GM23338 (cell line): ENCODE results near the gene RRBP1. TPM values are rescaled to one million over a fixed set of nuclear protein-coding genes. Genes with fewer than 3 reads are reported as not detected.

Source experiments
- ATAC-seq: fragments of 200-7000 bp; cut with Tn5 transposase; 3 replicates; pipeline ENCODE4 v1.9.1; 2020
- DNase-seq: peaks from one replicate; pipeline ENCODE4 v3.0.0-alpha.2; 2015; ENCODE audit warnings: low spot score
- H2AFZ ChIP-seq: fragments of 200-600 bp; sonication (generic); 2 replicates; pipeline ENCODE4 v1.8.0; 2016; ENCODE audit warnings: antibody characterized with exemption, mild to moderate bottlenecking, moderate library complexity
- H3F3A ChIP-seq: fragments of 200-600 bp; sonication (generic); replicated peaks from 2 replicates; pipeline ENCODE4 v1.8.0; 2017; ENCODE audit warnings: antibody characterized with exemption, mixed run types, low read depth
- H3K27ac ChIP-seq: fragments of 200-600 bp; sonication (generic); 2 replicates; pipeline ENCODE4 v1.6.1; 2016; ENCODE audit warnings: low read depth
- H3K27me3 ChIP-seq: fragments of 200-600 bp; sonication (generic); 2 replicates; pipeline ENCODE4 v1.8.0; 2016; ENCODE audit warnings: mild to moderate bottlenecking, mixed run types, moderate library complexity; ENCODE audit not compliant: insufficient read depth
- H3K36me3 ChIP-seq: fragments of 200-600 bp; sonication (generic); 2 replicates; pipeline ENCODE4 v1.8.0; 2016; ENCODE audit warnings: mild to moderate bottlenecking; ENCODE audit not compliant: insufficient read depth
- H3K4me1 ChIP-seq: fragments of 200-600 bp; sonication (generic); 2 replicates; pipeline ENCODE4 v1.8.0; 2016; ENCODE audit warnings: mild to moderate bottlenecking, moderate library complexity; ENCODE audit not compliant: insufficient read depth
- H3K4me2 ChIP-seq: fragments of 200-600 bp; sonication (generic); 2 replicates; pipeline ENCODE4 v1.7.1; 2017; ENCODE audit warnings: mixed run types
- H3K4me3 ChIP-seq: fragments of 200-600 bp; sonication (generic); 2 replicates; pipeline ENCODE4 v1.6.1; 2016; ENCODE audit warnings: mixed run types
- H3K79me2 ChIP-seq: fragments of 200-600 bp; sonication (generic); replicated peaks from 2 replicates; pipeline ENCODE4 v1.8.0; 2017; ENCODE audit warnings: mild to moderate bottlenecking; ENCODE audit not compliant: insufficient read depth
- H3K9me2 ChIP-seq: fragments of 200-600 bp; sonication (generic); 2 replicates; pipeline ENCODE4 v1.8.0; 2017; ENCODE audit not compliant: insufficient read depth
- H4K20me1 ChIP-seq: fragments of 200-600 bp; sonication (generic); replicated peaks from 2 replicates; pipeline ENCODE4 v1.8.0; 2017; ENCODE audit warnings: mild to moderate bottlenecking; ENCODE audit not compliant: insufficient read depth
- H3K27ac Mint-ChIP-seq: 2 replicates; pipeline ENCODE4 v1.8.0; 2020; ENCODE audit warnings: inconsistent platforms, mild to moderate bottlenecking, moderate library complexity, mixed read lengths
- H3K27me3 Mint-ChIP-seq: 3 replicates; pipeline ENCODE4 v1.8.0; 2022; ENCODE audit warnings: low read depth, mild to moderate bottlenecking, moderate library complexity, mixed read lengths, inconsistent platforms; ENCODE audit not compliant: insufficient read depth, poor library complexity
- H3K36me3 Mint-ChIP-seq: 3 replicates; pipeline ENCODE4 v1.8.0; 2021; ENCODE audit warnings: low read depth, mild to moderate bottlenecking, inconsistent platforms, moderate library complexity, mixed read lengths
- H3K4me1 Mint-ChIP-seq: 3 replicates; pipeline ENCODE4 v1.8.0; 2020; ENCODE audit warnings: mild to moderate bottlenecking, inconsistent platforms, mixed read lengths
- H3K4me3 Mint-ChIP-seq: 3 replicates; pipeline ENCODE4 v1.8.0; 2021; ENCODE audit warnings: moderate library complexity, mild to moderate bottlenecking, inconsistent platforms, mixed read lengths
- H3K9me3 Mint-ChIP-seq: 3 replicates; pipeline ENCODE4 v1.8.0; 2020; ENCODE audit warnings: moderate library complexity, mild to moderate bottlenecking, inconsistent platforms, mixed read lengths
- ETS1 ChIP-seq: IDR thresholded peaks from 2 replicates; pipeline ENCODE4 v1.6.1; 2016; ENCODE audit warnings: antibody characterized with exemption
- EZH2 ChIP-seq: fragments of 200-600 bp; sonication (generic); IDR thresholded peaks from one replicate; pipeline ENCODE4 v1.8.0; 2017; ENCODE audit warnings: antibody characterized with exemption, mild to moderate bottlenecking, low read depth; ENCODE audit not compliant: unreplicated experiment
- EZH2phosphoT487 ChIP-seq: fragments of 200-600 bp; sonication (generic); IDR thresholded peaks from one replicate; pipeline ENCODE4 v1.8.1; 2018; ENCODE audit warnings: antibody characterized with exemption; ENCODE audit not compliant: unreplicated experiment
- NANOG ChIP-seq: IDR thresholded peaks from 2 replicates; pipeline ENCODE4 v1.6.1; 2016; ENCODE audit warnings: antibody characterized with exemption, borderline replicate concordance
- POLR2AphosphoS5 ChIP-seq: IDR thresholded peaks from 2 replicates; pipeline ENCODE4 v1.6.1; 2016; ENCODE audit warnings: antibody characterized with exemption, low read depth
- ZNF462 ChIP-seq: fragments of 250-450 bp; sonication (Bioruptor Pico); IDR thresholded peaks from 2 replicates; pipeline ENCODE4 v1.5.0; 2020; ENCODE audit warnings: mild to moderate bottlenecking, moderate library complexity
- polyA plus RNA-seq: library from polyadenylated mRNA; unstranded; fragments of >200 nt; fragmentation: Nextera tagmentation; extraction: Ambion mirVana; gene quantifications from 2 replicates; pipeline ENCODE4 v1.2.1, GENCODE V29; 2016
- total RNA-seq: library from RNA; depleted of rRNA; stranded (reverse); fragments of >200 nt; shearing (Covaris generic); gene quantifications from 2 replicates; pipeline ENCODE4 v1.2.3, GENCODE V29; 2014
- TF ChIP-seq, protein P1 (sequence below): IDR thresholded peaks from one replicate; pipeline ENCODE4 v1.6.1; 2018; ENCODE audit warnings: antibody characterized with exemption; ENCODE audit not compliant: unreplicated experiment
- TF ChIP-seq, protein P2 (sequence below), 2 experiments: fragments of 200-600 bp in 1 of 2; sonication (generic) in 1 of 2; conservative IDR thresholded peaks; 2 replicates each; pipeline versions ENCODE4 v1.5.1 to v1.6.1; 2016 to 2017; ENCODE audit warnings: antibody characterized with exemption in 2 of 2, low read depth in 2 of 2, mild to moderate bottlenecking in 2 of 2, moderate library complexity in 1 of 2

RRBP1 gene
- total and polyA plus RNA-seq, 2 experiments from 2014 or later: 105 to 113 TPM

DNA sequence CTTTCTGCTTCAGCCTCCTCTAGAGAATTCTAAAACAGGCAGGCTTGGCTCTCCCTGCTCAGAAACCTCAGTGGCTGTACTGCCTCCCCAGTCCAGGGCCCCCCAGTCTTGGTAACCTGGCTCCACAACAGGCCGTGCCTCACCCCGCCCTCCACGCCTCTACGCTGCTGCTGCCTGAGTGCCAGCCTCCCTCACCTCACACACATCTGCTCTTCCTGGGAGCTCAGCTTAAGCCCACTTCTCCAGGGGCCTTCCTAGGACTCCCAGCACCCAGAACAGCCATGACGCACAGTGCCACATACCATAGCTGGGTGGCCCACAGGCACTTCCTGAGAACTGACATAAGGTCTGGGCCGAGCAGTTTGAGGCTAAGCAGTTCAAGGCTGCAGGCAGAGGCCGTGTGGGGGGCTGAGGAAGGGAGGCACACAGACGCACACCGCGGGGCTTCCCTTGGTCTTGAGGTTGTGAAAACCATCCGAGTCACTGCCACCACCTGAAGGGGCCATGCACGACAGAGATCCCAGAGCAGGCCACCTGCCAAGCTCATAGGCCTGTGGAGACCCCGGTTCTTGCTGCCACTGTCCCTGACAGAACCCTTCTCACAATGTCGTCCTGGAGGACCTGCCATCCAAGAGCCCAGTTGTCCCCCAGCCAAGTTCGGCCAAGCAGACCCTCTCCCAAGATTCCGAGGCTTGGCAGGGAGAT is 69.6 kb downstream of the RRBP1 start (continued):
- TF ChIP-seq ZNF462 (CRISPR knock-in tag): no peak
- TF ChIP-seq EZH2phosphoT487: no peak
- TF ChIP-seq POLR2AphosphoS5: no peak
- no peak for TF ChIP-seq EZH2

DNA sequence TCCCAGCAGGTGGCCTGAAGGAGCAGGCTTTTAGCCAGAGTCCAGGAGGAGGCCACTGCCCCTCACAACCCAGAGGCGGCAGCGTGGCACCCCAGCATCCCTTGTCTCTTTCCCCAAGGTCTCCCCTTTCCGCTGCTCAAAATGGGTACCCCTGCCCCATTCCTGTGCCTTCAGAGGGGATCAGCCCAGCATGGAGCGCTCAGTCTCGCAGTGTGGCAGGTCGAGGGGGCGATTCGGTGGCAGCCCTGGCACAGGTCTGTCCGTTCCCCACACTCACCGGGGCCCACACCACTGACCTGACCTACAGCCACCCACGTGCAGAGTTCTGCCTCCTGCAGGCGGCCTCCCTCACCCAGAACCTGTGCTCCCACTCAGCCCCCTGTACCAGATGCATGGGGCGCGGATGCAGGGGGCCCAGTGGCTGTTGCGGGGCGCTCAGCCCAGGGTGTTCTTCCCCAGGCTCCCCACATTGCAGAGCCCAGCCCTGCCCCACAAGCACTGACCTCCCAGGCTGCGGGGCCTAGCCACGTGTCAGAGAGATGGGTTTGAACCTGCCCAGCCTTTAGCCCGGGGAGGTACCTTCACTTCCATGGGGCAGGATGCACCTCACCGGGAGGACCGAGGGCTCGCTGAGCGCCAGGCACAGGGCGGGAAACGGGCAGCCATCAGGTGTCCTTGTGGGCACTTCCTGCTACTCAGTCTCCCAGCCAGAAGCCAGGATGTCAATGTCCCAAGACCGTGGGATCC is 70.3 kb downstream of the RRBP1 start:
- H3K27ac ChIP-seq: 0 out of 2 replicates have a peak overlapping the region, but pooled peaks have one; percentile 19

More for the DNA sequence above, 70.3 kb downstream of the RRBP1 start:
- no peaks in the 10 kb centered on the region for H3K9me2 ChIP-seq
- no peak overlapping the region for H3K4me3 Mint-ChIP-seq
- H3K4me3 ChIP-seq: no peak overlapping the region
- 0 out of 2 replicates have a peak, but pooled peaks cover 4% of the 10 kb centered on the region for H3K36me3 ChIP-seq
- H3K27me3 ChIP-seq: no peaks in the 10 kb centered on the region
- H4K20me1 ChIP-seq: no peaks in the 10 kb centered on the region; the same call in 1 of the 2 replicates
- peaks cover 3% of the 10 kb centered on the region; the same call in 1 of the 2 replicates for H3K4me1 ChIP-seq
- ATAC-seq (peak; percentile 26), DNase-seq (peak; percentile 73)
- H2AFZ ChIP-seq: no peak overlapping the region
- H3K9me3 Mint-ChIP-seq: no peaks in the 10 kb centered on the region
- no peaks in the 10 kb centered on the region for H3K79me2 ChIP-seq
- no peak overlapping the region for H3K4me2 ChIP-seq
- TF ChIP-seq NANOG (no peak), ETS1 (no peak)
- TF ChIP-seq, protein P1, sequence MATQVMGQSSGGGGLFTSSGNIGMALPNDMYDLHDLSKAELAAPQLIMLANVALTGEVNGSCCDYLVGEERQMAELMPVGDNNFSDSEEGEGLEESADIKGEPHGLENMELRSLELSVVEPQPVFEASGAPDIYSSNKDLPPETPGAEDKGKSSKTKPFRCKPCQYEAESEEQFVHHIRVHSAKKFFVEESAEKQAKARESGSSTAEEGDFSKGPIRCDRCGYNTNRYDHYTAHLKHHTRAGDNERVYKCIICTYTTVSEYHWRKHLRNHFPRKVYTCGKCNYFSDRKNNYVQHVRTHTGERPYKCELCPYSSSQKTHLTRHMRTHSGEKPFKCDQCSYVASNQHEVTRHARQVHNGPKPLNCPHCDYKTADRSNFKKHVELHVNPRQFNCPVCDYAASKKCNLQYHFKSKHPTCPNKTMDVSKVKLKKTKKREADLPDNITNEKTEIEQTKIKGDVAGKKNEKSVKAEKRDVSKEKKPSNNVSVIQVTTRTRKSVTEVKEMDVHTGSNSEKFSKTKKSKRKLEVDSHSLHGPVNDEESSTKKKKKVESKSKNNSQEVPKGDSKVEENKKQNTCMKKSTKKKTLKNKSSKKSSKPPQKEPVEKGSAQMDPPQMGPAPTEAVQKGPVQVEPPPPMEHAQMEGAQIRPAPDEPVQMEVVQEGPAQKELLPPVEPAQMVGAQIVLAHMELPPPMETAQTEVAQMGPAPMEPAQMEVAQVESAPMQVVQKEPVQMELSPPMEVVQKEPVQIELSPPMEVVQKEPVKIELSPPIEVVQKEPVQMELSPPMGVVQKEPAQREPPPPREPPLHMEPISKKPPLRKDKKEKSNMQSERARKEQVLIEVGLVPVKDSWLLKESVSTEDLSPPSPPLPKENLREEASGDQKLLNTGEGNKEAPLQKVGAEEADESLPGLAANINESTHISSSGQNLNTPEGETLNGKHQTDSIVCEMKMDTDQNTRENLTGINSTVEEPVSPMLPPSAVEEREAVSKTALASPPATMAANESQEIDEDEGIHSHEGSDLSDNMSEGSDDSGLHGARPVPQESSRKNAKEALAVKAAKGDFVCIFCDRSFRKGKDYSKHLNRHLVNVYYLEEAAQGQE: no peak
- TF ChIP-seq, protein P2, sequence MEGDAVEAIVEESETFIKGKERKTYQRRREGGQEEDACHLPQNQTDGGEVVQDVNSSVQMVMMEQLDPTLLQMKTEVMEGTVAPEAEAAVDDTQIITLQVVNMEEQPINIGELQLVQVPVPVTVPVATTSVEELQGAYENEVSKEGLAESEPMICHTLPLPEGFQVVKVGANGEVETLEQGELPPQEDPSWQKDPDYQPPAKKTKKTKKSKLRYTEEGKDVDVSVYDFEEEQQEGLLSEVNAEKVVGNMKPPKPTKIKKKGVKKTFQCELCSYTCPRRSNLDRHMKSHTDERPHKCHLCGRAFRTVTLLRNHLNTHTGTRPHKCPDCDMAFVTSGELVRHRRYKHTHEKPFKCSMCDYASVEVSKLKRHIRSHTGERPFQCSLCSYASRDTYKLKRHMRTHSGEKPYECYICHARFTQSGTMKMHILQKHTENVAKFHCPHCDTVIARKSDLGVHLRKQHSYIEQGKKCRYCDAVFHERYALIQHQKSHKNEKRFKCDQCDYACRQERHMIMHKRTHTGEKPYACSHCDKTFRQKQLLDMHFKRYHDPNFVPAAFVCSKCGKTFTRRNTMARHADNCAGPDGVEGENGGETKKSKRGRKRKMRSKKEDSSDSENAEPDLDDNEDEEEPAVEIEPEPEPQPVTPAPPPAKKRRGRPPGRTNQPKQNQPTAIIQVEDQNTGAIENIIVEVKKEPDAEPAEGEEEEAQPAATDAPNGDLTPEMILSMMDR (conservative IDR thresholded peaks at IDR 0.05; ENCODE audit: low read depth in 2 of 2): peak in 1 of 2 experiments; percentile 32; a peak in 2 of 4 replicates
- peaks cover 15% of the 10 kb centered on the region for H3K27me3 Mint-ChIP-seq
- peaks cover 18% of the 10 kb centered on the region for H3K36me3 Mint-ChIP-seq
- H3K4me1 Mint-ChIP-seq: peaks cover 11% of the 10 kb centered on the region
- H3K27ac Mint-ChIP-seq: peak overlapping the region; percentile 74; the same call in 1 of the 2 replicates
- H3F3A ChIP-seq: 0 out of 2 replicates have a peak, but pooled peaks cover 7% of the 10 kb centered on the region
